HCT116 (cell line): ENCODE data around the gene DNAJC28. TPM values are rescaled to one million over a fixed set of nuclear protein-coding genes. Genes with fewer than 3 reads are reported as not detected.

Source experiments
- ATAC-seq: fragments of 200-7000 bp; cut with Tn5 transposase; 2 replicates; pipeline ENCODE4 v1.9.1; 2020; ENCODE audit warnings: mild to moderate bottlenecking, moderate library complexity
- BruUV-seq: library from RNA; stranded (reverse); fragments of 400-500 nt; replicated peaks from 2 replicates; lab custom pipeline; 2021; lab: Mats Ljungman, UMichigan
- CTCF ChIA-PET: fragments of 300-600 bp; sonication (Branson Sonifier 250); formaldehyde crosslinking; loops from one replicate; lab custom pipeline; 2021; ENCODE audit warnings: antibody characterized with exemption; lab: Charles Lee
- POLR2A ChIA-PET: fragments of 300-600, 350-600 bp; sonication (Branson Sonifier 250); formaldehyde crosslinking; loops from one replicate; lab custom pipeline; 2021; ENCODE audit warnings: antibody characterized with exemption; lab: Charles Lee
- RAD21 ChIA-PET, 2 experiments: fragments of 300-600 bp; sonication (Branson Sonifier 250); formaldehyde crosslinking; loops; one replicate each; lab custom pipeline; 2023; ENCODE audit warnings: low total read pairs in 2 of 2; ENCODE audit not compliant: uncharacterized antibody in 2 of 2, unreplicated experiment in 2 of 2, low non-redundant PET in 1 of 2; lab: Charles Lee
- DNase-seq: peaks from one replicate; pipeline ENCODE4 v3.0.0-alpha.2; 2010; ENCODE audit warnings: low read depth, low spot score
- H2AFZ ChIP-seq: fragments of 200-600 bp; shearing (Covaris generic), sonication (generic); 2 replicates; pipeline ENCODE4 v1.6.1; 2017; ENCODE audit warnings: low read depth, mixed run types, mixed read lengths, antibody characterized with exemption, low read length; ENCODE audit not compliant: poor library complexity, severe bottlenecking
- H3K27ac ChIP-seq: 2 replicates; pipeline ENCODE4 v1.5.1; 2012; ENCODE audit warnings: low read depth, low read length
- H3K27me3 ChIP-seq: fragments of 200-600 bp; sonication (generic); 2 replicates; pipeline ENCODE4 v1.6.1; 2016; ENCODE audit warnings: mixed run types, low read length, mixed read lengths; ENCODE audit not compliant: insufficient read depth
- H3K36me3 ChIP-seq, 2 experiments: fragments of 200-500 bp in 1 of 2; fragments of 200-600 bp in 1 of 2; sonication (Bioruptor generic) in 1 of 2; sonication (generic) in 1 of 2; 2 replicates each; pipeline versions ENCODE4 v1.5.1 to v1.6.1; 2014 to 2016; ENCODE audit warnings: low read length in 2 of 2, inconsistent platforms in 1 of 2, mixed read lengths in 1 of 2, mixed run types in 1 of 2; ENCODE audit not compliant: insufficient read depth in 2 of 2, control insufficient read depth in 1 of 2
- H3K4me1 ChIP-seq, 2 experiments: fragments of 200-600 bp in 1 of 2; sonication (generic) in 1 of 2; 2 replicates each; pipeline versions ENCODE4 v1.5.1 to v1.6.1; 2012 to 2017; ENCODE audit warnings: low read length in 2 of 2, inconsistent platforms in 1 of 2, mild to moderate bottlenecking in 1 of 2, mixed read lengths in 1 of 2, mixed run types in 1 of 2, moderate library complexity in 1 of 2; ENCODE audit not compliant: insufficient read depth in 2 of 2, control insufficient read depth in 1 of 2
- H3K4me2 ChIP-seq: fragments of 200-600 bp; sonication (generic); 2 replicates; pipeline ENCODE4 v1.6.1; 2017; ENCODE audit warnings: mixed run types, low read length, mixed read lengths
- H3K4me3 ChIP-seq, 2 experiments: fragments of 200-600 bp in 1 of 2; sonication (generic) in 1 of 2; replicated peaks in 1 of 2; 2 replicates each; pipeline ENCODE4 v1.5.1; 2011 to 2016; ENCODE audit warnings: low read length in 2 of 2, control low read depth in 1 of 2, low read depth in 1 of 2, mild to moderate bottlenecking in 1 of 2, mixed read lengths in 1 of 2, mixed run types in 1 of 2
- H3K79me2 ChIP-seq: fragments of 200-600 bp; sonication (generic); 2 replicates; pipeline ENCODE4 v1.6.1; 2017; ENCODE audit warnings: mild to moderate bottlenecking, mixed run types, low read length, moderate library complexity, mixed read lengths; ENCODE audit not compliant: insufficient read depth
- H3K9ac ChIP-seq: fragments of 200-600 bp; sonication (generic); 2 replicates; pipeline ENCODE4 v1.6.1; 2016; ENCODE audit warnings: low read length, mixed read lengths
- H3K9me2 ChIP-seq: fragments of 200-600 bp; sonication (generic), shearing (Covaris generic); 2 replicates; pipeline ENCODE4 v1.6.1; 2017; ENCODE audit warnings: mixed run types, mild to moderate bottlenecking, moderate library complexity; ENCODE audit not compliant: insufficient read depth
- H3K9me3 ChIP-seq, 2 experiments: fragments of 200-500 bp in 1 of 2; fragments of 200-600 bp in 1 of 2; sonication (Bioruptor generic) in 1 of 2; sonication (generic) in 1 of 2; 2 replicates each; pipeline ENCODE4 v1.6.1; 2014 to 2017; ENCODE audit warnings: low read length in 2 of 2, mixed read lengths in 2 of 2, inconsistent platforms in 1 of 2, low read depth in 1 of 2, mild to moderate bottlenecking in 1 of 2, mixed run types in 1 of 2, moderate library complexity in 1 of 2; ENCODE audit not compliant: control insufficient read depth in 1 of 2, insufficient read depth in 1 of 2
- H4K20me1 ChIP-seq: fragments of 200-600 bp; sonication (generic), shearing (Covaris generic); 2 replicates; pipeline ENCODE4 v1.6.1; 2017; ENCODE audit warnings: mixed run types, mild to moderate bottlenecking, moderate library complexity; ENCODE audit not compliant: insufficient read depth
- ATF3 ChIP-seq: IDR thresholded peaks from 2 replicates; pipeline ENCODE4 v1.6.1; 2012
- CBX3 ChIP-seq: IDR thresholded peaks from 2 replicates; pipeline ENCODE4 v1.6.1; 2012; ENCODE audit warnings: low read depth
- CEBPB ChIP-seq: IDR thresholded peaks from 2 replicates; pipeline ENCODE4 v1.6.1; 2012; ENCODE audit warnings: low read depth
- CTCF ChIP-seq, 3 experiments: fragments of 200-600 bp in 1 of 3; sonication (generic) in 1 of 3; IDR thresholded peaks in 2 of 3; conservative IDR thresholded peaks in 1 of 3; 2 replicates each; pipeline ENCODE4 v1.5.1; 2012 to 2017; ENCODE audit warnings: low read depth in 2 of 3, low read length in 2 of 3, antibody characterized with exemption in 1 of 3, borderline replicate concordance in 1 of 3, control low read depth in 1 of 3, mild to moderate bottlenecking in 1 of 3, mixed read lengths in 1 of 3, mixed run types in 1 of 3, moderate library complexity in 1 of 3; ENCODE audit not compliant: insufficient read depth in 1 of 3
- EGR1 ChIP-seq: IDR thresholded peaks from 2 replicates; pipeline ENCODE4 v1.6.1; 2012; ENCODE audit warnings: low read depth
- ELF1 ChIP-seq: IDR thresholded peaks from 2 replicates; pipeline ENCODE4 v1.6.1; 2012; ENCODE audit warnings: low read depth, borderline replicate concordance
- EZH2 ChIP-seq: fragments of 200-600 bp; sonication (generic); IDR thresholded peaks from 2 replicates; pipeline ENCODE4 v1.6.1; 2017; ENCODE audit warnings: antibody characterized with exemption, mixed run types
- FOSL1 ChIP-seq: IDR thresholded peaks from 2 replicates; pipeline ENCODE4 v1.6.1; 2012; ENCODE audit warnings: low read depth
- JUND ChIP-seq: IDR thresholded peaks from 2 replicates; pipeline ENCODE4 v1.6.1; 2012
- POLR2A ChIP-seq: IDR thresholded peaks from 2 replicates; pipeline ENCODE4 v1.7.0; 2011; ENCODE audit warnings: borderline replicate concordance; ENCODE audit not compliant: insufficient read depth, insufficient read length; ENCODE audit errors: extremely low read depth
- RAD21 ChIP-seq: IDR thresholded peaks from 2 replicates; pipeline ENCODE4 v1.6.1; 2012; ENCODE audit warnings: low read depth, mild to moderate bottlenecking
- SIN3A ChIP-seq: IDR thresholded peaks from 2 replicates; pipeline ENCODE4 v1.6.1; 2012; ENCODE audit warnings: low read depth
- SP1 ChIP-seq: IDR thresholded peaks from 2 replicates; pipeline ENCODE4 v1.6.1; 2012; ENCODE audit warnings: low read depth
- TCF7L2 ChIP-seq: IDR thresholded peaks from 2 replicates; pipeline ENCODE4 v1.7.0; 2011; ENCODE audit warnings: borderline replicate concordance, inconsistent platforms; ENCODE audit not compliant: insufficient read depth, insufficient read length; ENCODE audit errors: extremely low read depth
- YY1 ChIP-seq: IDR thresholded peaks from 2 replicates; pipeline ENCODE4 v1.6.1; 2011; ENCODE audit warnings: low read length, low read depth, moderate library complexity, mild to moderate bottlenecking; ENCODE audit not compliant: insufficient replicate concordance; ENCODE audit errors: extremely low read depth
- ZBTB33 ChIP-seq: IDR thresholded peaks from 2 replicates; pipeline ENCODE4 v1.6.1; 2011; ENCODE audit warnings: mild to moderate bottlenecking, low read length, moderate library complexity; ENCODE audit not compliant: insufficient replicate concordance; ENCODE audit errors: extremely low read depth
- ZFX ChIP-seq: fragments of 450-650 bp; IDR thresholded peaks from 2 replicates; pipeline ENCODE4 v1.6.1; 2017
- ZNF274 ChIP-seq: fragments of 200-500 bp; sonication (Bioruptor generic); IDR thresholded peaks from 2 replicates; pipeline ENCODE4 v1.6.1; 2014; ENCODE audit warnings: mild to moderate bottlenecking, low read depth, low read length, inconsistent platforms
- intact Hi-C: fragments of 100-400 bp; cut with micrococcal nuclease; formaldehyde crosslinking; loops from 2 replicates; pipeline ENCODE4 v1.10.0; 2022
- total RNA-seq: library from RNA; stranded (reverse); gene quantifications from one replicate; pipeline ENCODE4 v1.2.1, GENCODE V29; 2021; ENCODE audit not compliant: unreplicated experiment
- TF ChIP-seq, protein P1 (sequence below): IDR thresholded peaks from 2 replicates; pipeline ENCODE4 v1.6.1; 2012; ENCODE audit warnings: low read depth

Gene DNAJC28
- total RNA-seq, 1 experiment from 2014 or later, result 0.81 TPM

- no peak for ATAC-seq
- Histone ChIP-seq H2AFZ (no peak overlapping the region), H3K27me3 (no peaks in the 10 kb centered on the region), H3K4me1 (peaks cover 5 to 10% of the 10 kb centered on the region in 2 experiments; a peak in 2 of 4 replicates), H3K4me3 (no peak overlapping the region), H3K4me2 (no peak overlapping the region), H4K20me1 (no peaks in the 10 kb centered on the region), H3K9me2 (no peaks in the 10 kb centered on the region), H3K27ac (no peak overlapping the region), H3K36me3 (no peaks in the 10 kb centered on the region), H3K9me3 (no peaks in the 10 kb centered on the region), H3K9ac (no peak overlapping the region), H3K79me2 (no peaks in the 10 kb centered on the region)
- no peak for TF ChIP-seq YY1
- no peak for TF ChIP-seq ZFX
- no peak for TF ChIP-seq ZNF274
- no peak for TF ChIP-seq EZH2
- no peak for TF ChIP-seq CTCF (IDR thresholded peaks at IDR 0.05 in 2 of 3, conservative IDR thresholded peaks at IDR 0.05 in 1 of 3; ENCODE audit: borderline replicate concordance in 1 of 3, insufficient read depth in 1 of 3, low read depth in 2 of 3, low read length in 2 of 3)
- TF ChIP-seq, protein P1, sequence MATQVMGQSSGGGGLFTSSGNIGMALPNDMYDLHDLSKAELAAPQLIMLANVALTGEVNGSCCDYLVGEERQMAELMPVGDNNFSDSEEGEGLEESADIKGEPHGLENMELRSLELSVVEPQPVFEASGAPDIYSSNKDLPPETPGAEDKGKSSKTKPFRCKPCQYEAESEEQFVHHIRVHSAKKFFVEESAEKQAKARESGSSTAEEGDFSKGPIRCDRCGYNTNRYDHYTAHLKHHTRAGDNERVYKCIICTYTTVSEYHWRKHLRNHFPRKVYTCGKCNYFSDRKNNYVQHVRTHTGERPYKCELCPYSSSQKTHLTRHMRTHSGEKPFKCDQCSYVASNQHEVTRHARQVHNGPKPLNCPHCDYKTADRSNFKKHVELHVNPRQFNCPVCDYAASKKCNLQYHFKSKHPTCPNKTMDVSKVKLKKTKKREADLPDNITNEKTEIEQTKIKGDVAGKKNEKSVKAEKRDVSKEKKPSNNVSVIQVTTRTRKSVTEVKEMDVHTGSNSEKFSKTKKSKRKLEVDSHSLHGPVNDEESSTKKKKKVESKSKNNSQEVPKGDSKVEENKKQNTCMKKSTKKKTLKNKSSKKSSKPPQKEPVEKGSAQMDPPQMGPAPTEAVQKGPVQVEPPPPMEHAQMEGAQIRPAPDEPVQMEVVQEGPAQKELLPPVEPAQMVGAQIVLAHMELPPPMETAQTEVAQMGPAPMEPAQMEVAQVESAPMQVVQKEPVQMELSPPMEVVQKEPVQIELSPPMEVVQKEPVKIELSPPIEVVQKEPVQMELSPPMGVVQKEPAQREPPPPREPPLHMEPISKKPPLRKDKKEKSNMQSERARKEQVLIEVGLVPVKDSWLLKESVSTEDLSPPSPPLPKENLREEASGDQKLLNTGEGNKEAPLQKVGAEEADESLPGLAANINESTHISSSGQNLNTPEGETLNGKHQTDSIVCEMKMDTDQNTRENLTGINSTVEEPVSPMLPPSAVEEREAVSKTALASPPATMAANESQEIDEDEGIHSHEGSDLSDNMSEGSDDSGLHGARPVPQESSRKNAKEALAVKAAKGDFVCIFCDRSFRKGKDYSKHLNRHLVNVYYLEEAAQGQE, result no peak
- TF ChIP-seq CEBPB, result no peak
- no peak for TF ChIP-seq JUND
- TF ChIP-seq EGR1, result no peak
- no peak for TF ChIP-seq TCF7L2
- TF ChIP-seq SIN3A, result no peak
- TF ChIP-seq SP1, result no peak
- TF ChIP-seq ZBTB33, result no peak
- no peak for TF ChIP-seq FOSL1
- TF ChIP-seq RAD21, result no peak
- TF ChIP-seq ATF3, result no peak
- TF ChIP-seq ELF1, result no peak
- no peak for TF ChIP-seq CBX3
- TF ChIP-seq POLR2A, result no peak
- BruUV-seq, result no TSS peak
- RAD21 ChIA-PET, result no interaction called here
- POLR2A ChIA-PET, result interaction anchor here (2.0 to 3.8 kb wide), 2 partner anchors 12 to 16 kb away, joined by 4 to 52 read pairs; partner anchors contain the start of gene TMEM50B
- DNase-seq, result no peak
- CTCF ChIA-PET, result no interaction called here
- intact Hi-C loops, result no loop called here
Measured at GRCh38 chr21:33492571-33492970, 1.1 kb upstream of the DNAJC28 start.
